Ascending aorta (tissue), 2 donors: ENCODE results near the gene ARL3. TPM values are rescaled to one million over a fixed set of nuclear protein-coding genes. Genes with fewer than 3 reads are reported as not detected.
"Not testable (repeated sequence)": the region's sequence is repeated elsewhere in the genome, so short reads cannot be mapped to it uniquely, and the experiment has no call there.

Source experiments
- DNase-seq, 2 donors: peaks; one replicate each; pipeline ENCODE4 v3.0.0-alpha.2; 2019; ENCODE audit warnings: low spot score in 2 of 2
- H3K27ac ChIP-seq, 2 donors: fragments of 200-600 bp; sonication (generic); one replicate each; pipeline ENCODE4 v1.5.1; 2016 to 2017; ENCODE audit warnings: mild to moderate bottlenecking in 1 of 2
- H3K27me3 ChIP-seq: fragments of 200-600 bp; sonication (generic); one replicate; pipeline ENCODE4 v1.5.1; 2017
- H3K36me3 ChIP-seq, 2 donors: fragments of 200-600 bp; sonication (generic); one replicate each; pipeline ENCODE4 v1.5.1; 2016
- H3K4me1 ChIP-seq, 2 donors: fragments of 200-600 bp; sonication (generic); one replicate each; pipeline ENCODE4 v1.5.1; 2016 to 2017; ENCODE audit warnings: mild to moderate bottlenecking in 1 of 2
- H3K4me3 ChIP-seq, 2 donors: fragments of 200-600 bp; sonication (generic); one replicate each; pipeline ENCODE4 v1.5.1; 2016 to 2017; ENCODE audit warnings: mild to moderate bottlenecking in 1 of 2
- H3K9me3 ChIP-seq, 2 donors: fragments of 200-600 bp; sonication (generic); one replicate each; pipeline ENCODE4 v1.5.1; 2016
- CTCF ChIP-seq, 3 experiments: fragments of 200-600 bp in 2 of 3; fragments of 450-650 bp in 1 of 3; sonication (generic) in 2 of 3; IDR thresholded peaks; one replicate each; pipeline ENCODE4 v1.5.1; 2016 to 2019; ENCODE audit warnings: antibody characterized with exemption in 3 of 3, mild to moderate bottlenecking in 1 of 3, moderate library complexity in 1 of 3
- intact Hi-C: fragments of 100-400 bp; cut with DNase I; formaldehyde crosslinking; loops from one replicate; pipeline ENCODE4 v1.15.1; 2023
- total RNA-seq: library from RNA; depleted of rRNA; stranded (reverse); fragments of >200 nt; gene quantifications from one replicate; pipeline ENCODE4 v1.1.0, GENCODE V29; 2016

ARL3 gene
- total RNA-seq, 1 donor from 2014 or later: 2.0 TPM

GRCh38 chr10:102696736-102697135 is 17.5 kb downstream of the ARL3 start:
- Histone ChIP-seq H3K4me1 (no peaks in the 10 kb centered on the region), H3K36me3 (peaks cover 36 to 39% of the 10 kb centered on the region in 2 donors), H3K9me3 (no peaks in the 10 kb centered on the region), H3K4me3 (no peak overlapping the region), H3K27ac (no peak overlapping the region), H3K27me3 (no peaks in the 10 kb centered on the region)
- DNase-seq: no peak
- intact Hi-C loops: no loop called here
- TF ChIP-seq CTCF (IDR thresholded peaks at IDR 0.05): no peak

- H3K4me3 ChIP-seq, intact Hi-C loops, H3K27ac ChIP-seq, H3K27me3 ChIP-seq, H3K9me3 ChIP-seq, H3K4me1 ChIP-seq, DNase-seq: not testable (repeated sequence)
- H3K36me3 ChIP-seq: peaks cover 36 to 39% of the 10 kb centered on the region in 2 donors
Measured at GRCh38 chr10:102695401-102695800, 18.8 kb downstream of the ARL3 start.

GRCh38 chr10:102691285-102692066 is 22.7 kb downstream of the ARL3 start:
- no peak for DNase-seq
- Histone ChIP-seq H3K9me3 (no peaks in the 10 kb centered on the region), H3K27me3 (no peaks in the 10 kb centered on the region), H3K36me3 (peaks cover 15 to 23% of the 10 kb centered on the region in 2 donors), H3K27ac (no peak overlapping the region), H3K4me3 (no peak overlapping the region), H3K4me1 (no peaks in the 10 kb centered on the region)
- TF ChIP-seq CTCF (IDR thresholded peaks at IDR 0.05): no peak
- intact Hi-C loops: no loop called here

- H3K27me3 ChIP-seq: no peaks in the 10 kb centered on the region
- H3K4me3 ChIP-seq: no peak overlapping the region
- no peaks in the 10 kb centered on the region for H3K4me1 ChIP-seq
- peaks cover 10 to 16% of the 10 kb centered on the region in 2 donors for H3K36me3 ChIP-seq
- H3K27ac ChIP-seq: no peak overlapping the region
- no peak for DNase-seq
- no peak for TF ChIP-seq CTCF (IDR thresholded peaks at IDR 0.05)
- intact Hi-C loops: no loop called here
- no peaks in the 10 kb centered on the region for H3K9me3 ChIP-seq
Measured at GRCh38 chr10:102683736-102684135, 30.5 kb downstream of the ARL3 start.

GRCh38 chr10:102682981-102683380 is 31.2 kb downstream of the ARL3 start:
- no peak overlapping the region for H3K4me3 ChIP-seq
- TF ChIP-seq CTCF (IDR thresholded peaks at IDR 0.05): no peak
- intact Hi-C loops: no loop called here
- no peaks in the 10 kb centered on the region for H3K27me3 ChIP-seq
- no peak for DNase-seq
- no peaks in the 10 kb centered on the region for H3K9me3 ChIP-seq
- H3K27ac ChIP-seq: no peak overlapping the region
- no peaks in the 10 kb centered on the region for H3K4me1 ChIP-seq
- H3K36me3 ChIP-seq: peaks cover 10 to 14% of the 10 kb centered on the region in 2 donors

- Histone ChIP-seq H3K4me1 (no peaks in the 10 kb centered on the region), H3K36me3 (peaks cover 10 to 14% of the 10 kb centered on the region in 2 donors), H3K27ac (no peak overlapping the region), H3K4me3 (no peak overlapping the region), H3K9me3 (no peaks in the 10 kb centered on the region), H3K27me3 (no peaks in the 10 kb centered on the region)
- no peak for TF ChIP-seq CTCF (IDR thresholded peaks at IDR 0.05)
- DNase-seq: no peak
- intact Hi-C loops: no loop called here
Measured at GRCh38 chr10:102682416-102682815, 31.8 kb downstream of the ARL3 start.
